DMS 273 (cell line): ENCODE measurements around the gene CFAP119.

Experiments used
- DNase-seq: peaks from one replicate; lab custom pipeline; 2025; ENCODE audit not compliant: unreplicated experiment; lab: John Stamatoyannopoulos, UW

CFAP119 gene

DNA sequence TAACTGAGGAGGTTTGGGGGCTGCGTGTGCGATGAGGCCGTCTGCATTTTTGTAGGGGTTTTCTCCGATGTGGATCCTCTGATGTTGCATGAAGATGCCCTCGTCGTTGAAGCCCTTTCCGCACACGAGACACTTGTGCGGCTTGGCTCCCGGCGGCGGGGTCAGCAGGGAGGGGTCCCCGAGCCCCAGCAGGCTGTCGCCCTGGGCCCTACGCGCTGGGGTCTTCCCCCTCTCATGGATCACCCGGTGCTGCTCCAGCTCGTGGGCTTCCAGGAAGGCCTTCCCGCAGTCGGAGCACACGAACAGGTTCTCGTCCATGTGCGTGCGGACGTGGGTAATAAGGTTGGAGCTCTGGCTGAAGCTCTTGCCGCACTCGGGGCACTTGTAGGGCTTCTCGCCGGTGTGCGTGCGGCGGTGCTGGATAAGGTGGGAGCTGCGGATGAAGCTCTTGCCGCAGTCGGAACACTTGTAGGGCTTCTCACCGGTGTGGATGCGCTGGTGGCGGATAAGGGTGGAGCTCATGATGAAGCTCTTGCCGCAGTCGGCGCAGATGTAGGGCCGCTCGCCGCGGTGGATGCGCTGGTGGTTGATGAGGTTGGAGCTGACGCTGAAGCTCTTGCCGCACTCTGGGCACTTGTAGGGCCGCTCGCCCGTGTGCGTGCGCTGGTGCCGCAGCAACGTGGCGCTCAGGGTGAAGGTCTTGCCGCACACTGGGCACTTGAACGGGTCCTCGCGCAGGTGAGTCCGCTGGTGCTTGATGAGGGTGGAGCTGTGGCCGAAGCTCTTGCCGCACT, 20.8 kb upstream of the CFAP119 start:
- DNase-seq, result no peak

DNA sequence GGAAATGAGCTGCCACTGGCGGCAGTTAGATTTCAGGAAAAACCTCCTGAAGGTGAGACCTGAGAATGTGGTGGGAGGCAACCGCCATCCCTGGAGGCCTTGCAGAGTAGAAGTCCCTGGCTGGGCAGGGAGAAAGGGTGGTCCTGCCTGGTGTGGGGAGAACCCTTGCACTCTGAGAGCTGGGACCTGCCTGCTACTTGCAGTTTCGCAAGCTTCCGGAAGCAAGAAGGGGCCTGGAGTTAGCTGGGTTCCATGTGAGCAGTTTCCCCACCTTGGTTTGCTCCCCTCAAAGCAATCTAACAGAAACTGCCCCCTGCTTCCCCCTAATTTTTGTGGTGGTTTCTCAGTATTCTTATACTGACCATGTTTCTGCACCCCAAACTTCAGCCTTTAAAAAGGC, 18.7 kb upstream of the CFAP119 start:
- no peak for DNase-seq

DNA sequence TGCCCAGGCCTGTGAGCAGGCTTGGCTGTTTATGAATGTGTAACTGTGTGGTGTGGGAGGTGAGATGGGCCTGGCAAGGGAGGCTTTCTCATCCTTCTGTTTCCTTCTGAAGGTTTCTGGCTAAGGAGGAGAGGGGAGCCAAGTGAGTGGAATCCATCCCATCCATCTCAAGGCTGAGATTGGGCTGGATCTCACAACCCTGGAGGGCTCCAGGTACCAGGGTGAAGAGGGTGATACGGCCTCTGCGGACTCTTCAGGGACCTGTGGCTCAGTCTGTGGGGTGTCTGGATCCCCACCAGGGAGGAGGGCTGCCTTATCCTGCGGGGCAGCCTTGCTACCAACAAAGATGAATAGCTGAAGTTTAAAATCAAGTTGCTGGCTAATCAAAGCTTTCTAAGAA, 18.2 kb upstream of the CFAP119 start:
- no peak for DNase-seq

DNA sequence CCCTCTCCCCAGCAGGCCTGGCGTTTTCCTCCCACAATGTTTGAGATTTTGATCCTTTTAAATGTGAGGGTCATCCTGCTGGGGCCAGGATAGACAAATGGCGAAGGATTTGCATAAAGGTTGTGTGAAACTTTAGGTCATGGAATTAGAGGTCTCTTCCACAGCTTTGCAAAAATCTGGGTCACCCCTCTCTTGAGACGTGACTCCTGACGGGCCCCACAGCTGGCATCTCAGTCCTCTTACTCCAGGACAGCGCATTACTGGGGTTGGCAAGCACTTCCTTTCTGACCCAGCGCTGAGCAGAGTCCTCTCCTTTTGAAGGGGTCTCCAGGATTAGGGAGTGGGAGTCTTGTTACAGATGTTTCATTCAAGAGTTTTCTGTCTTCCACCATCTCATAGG, 17.7 kb upstream of the CFAP119 start:
- no peak for DNase-seq

DNA sequence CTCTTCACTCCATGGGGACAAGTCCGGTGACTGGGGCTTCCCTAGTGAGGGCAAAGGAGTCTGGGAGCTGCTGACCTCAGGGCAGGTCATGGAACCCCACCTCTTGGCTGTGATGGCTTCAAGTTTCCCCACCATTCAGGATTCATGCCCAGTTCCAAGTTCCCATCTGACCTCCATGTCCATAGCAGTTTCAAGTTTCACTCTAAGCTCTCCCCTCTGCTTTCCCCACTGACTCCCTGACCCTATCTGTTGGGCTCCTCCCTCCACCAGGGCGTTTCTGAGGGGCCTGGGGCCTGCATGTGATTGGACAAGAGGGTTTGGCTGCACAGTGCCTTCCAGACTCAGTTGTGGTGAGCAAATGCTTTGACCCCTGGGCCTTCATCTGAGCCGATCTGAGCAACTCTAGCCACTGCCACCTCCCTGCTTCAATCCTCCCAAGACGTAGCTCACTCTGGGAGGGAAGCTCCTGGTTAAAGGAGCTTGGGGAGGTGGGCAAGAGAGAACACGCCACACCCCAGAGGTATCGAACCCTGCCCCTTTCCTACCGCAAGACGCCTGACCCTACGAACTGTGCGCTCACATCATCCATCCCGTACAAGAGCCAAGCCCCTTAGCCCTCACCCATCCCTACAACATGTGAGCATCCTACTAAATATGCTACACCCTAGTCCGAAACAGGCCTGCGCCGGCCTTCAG, 16.8 kb upstream of the CFAP119 start:
- DNase-seq, result peak; percentile 45

DNA sequence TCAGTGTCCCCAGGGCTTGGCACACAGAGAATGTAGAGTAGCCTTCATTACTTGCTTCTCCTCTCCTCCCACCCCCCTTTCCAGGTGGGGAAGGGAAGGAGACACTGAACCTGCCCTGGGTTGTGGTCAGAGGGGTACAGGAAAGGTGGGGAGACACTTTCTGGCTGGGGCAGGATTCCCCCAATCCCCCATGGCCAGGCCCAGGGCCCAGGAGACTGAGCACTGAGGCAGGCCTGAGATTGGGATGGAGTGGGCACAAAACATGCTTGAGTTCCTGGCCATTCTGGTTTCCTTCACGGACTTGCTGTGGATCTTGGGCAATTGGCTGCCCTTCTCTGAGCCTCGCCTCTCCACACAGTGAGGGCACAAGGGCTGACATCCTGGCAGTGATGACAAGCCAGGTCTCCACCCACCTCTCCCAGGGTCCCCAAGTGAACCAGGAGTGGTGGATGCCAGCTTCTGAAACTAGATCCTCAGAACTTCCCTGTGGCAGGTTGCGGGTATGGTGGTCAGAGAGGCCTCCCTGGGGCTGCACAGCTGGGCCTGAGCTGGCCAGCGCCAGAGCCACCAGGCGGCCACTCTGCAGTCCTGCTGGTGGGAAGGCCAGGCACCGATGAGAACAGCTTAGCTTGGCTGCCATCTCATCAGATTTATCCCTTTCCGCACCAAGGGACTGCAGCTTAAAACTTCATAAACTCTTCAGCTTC, 15.9 kb upstream of the CFAP119 start:
- DNase-seq, result peak; percentile 56

DNA sequence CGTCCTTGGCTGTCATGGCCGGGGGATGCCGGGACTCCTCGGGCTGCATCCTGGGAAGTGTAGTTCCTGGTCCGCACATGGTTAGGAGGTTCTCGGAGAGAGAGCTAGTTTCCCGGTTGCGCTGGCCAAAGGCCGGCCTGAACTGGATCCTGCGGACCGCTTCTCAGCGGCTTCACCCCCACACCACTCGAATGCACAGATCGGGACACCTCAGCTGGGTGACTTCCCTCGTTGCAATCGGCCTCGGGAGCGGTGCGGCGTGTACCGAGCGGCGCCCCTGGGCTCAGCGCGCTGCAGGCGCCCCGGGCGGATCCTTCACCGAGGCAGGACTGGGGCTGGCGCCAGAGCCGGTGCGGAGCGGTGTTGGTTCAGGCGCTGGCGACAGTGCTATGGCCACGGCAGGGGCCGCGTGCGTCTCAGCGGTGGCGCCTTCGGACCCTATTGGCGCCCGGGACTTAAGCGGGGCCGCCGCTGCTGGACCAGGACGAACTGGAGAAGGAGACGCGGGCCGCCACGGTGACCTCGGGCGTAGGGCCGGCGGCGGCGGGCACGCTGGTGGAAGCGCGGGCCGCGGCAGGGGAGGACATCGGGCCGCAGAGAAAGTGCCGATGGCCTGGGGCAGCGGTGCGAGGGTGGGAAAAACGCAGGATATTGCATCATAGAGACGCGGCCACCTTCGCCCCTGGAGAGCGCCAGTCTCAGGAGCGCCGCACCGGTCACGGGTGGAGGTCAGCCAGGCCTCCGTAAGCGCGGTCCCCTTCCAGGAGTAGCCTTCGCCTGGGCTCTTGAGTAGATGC, 13.7 kb upstream of the CFAP119 start:
- DNase-seq, result peak; percentile 91

DNA sequence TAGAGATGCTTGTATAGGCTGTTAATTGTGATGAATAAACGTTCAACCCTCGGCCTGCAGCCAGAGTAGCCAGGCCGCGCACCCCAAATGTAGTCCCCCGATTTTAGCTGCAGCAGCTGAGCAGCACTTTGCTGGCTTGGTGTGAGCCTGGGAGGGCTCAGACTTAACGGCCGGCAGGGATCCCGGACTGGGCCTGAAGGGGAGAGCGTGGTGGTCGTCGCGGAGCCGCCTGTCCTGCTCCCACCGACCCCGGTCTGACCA, 13.2 kb upstream of the CFAP119 start:
- DNase-seq, result no peak

DNA sequence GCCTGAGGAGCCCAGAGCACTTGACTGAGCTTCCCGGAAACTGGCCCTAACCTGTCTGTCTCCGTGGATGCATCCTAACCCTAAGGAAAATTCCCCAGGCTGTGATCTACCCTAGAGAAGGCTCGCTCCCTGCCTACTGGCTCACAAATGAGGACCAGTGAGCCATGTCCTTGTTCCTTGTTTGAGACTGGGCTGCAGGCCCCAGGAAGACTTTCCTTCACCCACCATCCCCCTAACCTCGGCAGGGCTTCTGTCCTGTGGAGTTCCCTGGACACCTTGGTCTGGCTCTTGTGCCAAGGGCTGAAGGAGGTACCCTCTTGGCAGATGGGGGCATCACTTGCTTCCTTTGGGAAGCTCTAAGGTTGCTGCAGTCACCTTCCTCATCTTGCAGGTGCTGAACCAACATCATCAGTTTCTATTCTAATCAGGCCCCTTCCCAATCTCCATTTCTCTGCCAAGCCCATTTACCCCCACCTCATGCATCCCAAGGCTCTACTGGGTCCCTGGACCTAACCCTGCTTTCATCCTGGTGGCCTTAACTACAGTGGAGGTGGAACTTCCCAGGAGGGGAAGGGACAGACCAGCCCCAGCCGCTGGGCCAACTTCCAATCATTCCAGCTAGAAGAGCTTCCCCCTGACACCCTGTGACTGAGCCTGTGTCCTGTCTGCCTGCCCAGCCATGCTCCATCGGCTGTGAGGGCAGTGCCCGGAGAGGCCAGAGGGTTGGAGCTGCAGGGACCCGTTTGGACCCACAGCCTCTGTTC, 12.7 kb upstream of the CFAP119 start:
- DNase-seq, result no peak

DNA sequence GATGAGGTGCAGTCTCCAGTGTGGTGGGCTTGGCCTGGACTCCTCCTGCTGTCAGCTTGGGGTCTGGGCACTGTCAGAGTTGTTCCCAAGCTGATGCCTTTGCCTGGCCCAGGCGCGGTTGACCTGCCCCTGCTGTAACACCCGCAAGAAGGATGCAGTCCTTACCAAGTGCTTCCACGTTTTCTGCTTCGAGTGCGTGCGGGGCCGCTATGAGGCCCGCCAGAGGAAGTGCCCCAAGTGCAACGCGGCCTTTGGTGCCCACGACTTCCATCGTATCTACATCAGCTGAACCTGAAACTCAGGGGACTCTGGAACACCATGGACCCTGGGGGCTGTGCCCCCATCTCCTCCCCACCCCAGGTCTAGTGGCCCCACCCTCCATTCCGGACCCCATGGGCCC, 12.0 kb upstream of the CFAP119 start:
- DNase-seq, result no peak

DNA sequence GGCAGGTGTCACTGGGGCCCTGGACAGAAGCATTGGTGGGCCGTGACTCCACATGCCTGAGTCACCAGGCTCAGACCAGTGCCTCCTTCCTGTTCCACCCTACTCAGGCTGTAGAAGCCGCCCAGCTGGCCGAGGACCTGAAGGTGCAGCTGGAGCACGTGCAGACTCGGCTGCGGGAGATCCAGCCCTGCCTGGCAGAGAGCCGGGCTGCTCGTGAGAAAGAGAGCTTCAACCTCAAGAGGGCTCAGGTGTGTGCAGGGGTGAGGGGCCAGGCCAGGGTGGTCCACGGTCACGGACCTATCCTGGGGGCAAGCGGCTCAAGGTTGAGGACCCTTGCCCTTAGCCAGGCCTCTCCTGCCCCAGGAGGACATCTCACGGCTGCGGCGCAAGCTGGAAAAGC, 9.9 kb upstream of the CFAP119 start:
- no peak for DNase-seq

DNA sequence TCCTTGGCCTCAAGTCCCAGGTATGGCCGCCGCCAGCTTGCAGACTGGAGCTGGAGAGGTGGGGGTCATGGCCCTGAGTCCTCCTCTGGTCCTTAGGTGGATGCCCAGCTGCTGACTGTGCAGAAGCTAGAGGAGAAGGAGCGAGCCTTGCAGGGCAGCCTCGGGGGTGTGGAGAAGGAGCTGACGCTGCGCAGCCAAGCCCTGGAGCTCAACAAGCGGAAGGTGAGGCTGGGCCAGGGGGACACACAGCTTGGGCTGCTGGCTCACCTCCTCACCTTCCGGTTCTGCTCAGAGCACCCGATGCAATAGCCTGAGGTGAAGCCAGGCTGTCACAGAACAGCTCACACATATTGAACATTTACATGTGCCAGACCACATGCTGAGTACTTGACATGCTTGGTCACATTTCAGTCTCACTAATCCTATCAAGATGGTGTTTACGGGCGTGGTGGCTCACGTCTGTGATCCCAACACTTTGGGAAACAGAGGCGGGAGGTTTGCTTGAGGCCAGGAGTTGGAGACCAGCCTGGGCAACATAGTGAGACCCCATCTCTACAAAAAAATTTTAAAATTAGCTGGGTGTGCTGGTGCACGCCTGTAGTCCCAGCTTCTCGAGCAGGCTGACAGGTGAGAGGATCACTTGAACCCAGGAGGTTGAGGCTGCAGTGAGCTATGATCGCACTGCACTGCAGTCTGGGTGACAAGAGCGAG, 7.7 kb upstream of the CFAP119 start:
- DNase-seq, result no peak

DNA sequence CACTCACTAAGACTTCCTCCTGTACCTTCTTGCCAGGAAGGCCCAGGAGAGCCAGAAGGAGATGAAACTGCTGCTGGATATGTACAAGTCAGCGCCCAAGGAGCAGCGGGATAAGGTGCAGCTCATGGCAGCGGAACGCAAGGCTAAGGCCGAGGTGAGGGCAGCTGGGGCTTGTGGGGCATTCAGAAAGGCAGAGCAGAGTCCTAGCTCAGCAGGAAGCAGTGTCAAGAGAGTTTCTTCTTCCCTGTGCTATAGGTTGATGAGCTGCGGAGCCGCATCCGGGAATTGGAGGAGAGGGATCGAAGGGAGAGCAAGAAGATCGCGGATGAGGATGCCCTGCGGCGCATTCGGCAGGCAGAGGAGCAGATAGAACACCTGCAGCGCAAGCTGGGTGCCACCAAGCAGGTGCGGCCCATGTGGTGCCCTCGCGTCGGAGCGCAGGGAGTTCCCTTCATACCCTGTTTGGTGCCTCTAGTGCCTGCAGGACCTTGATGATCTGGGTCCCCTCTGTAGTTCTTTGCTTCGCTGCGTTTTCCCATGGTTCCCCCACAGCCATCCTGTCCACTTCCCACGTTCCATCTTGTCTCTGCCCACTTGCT, 6.8 kb upstream of the CFAP119 start:
- no peak for DNase-seq

DNA sequence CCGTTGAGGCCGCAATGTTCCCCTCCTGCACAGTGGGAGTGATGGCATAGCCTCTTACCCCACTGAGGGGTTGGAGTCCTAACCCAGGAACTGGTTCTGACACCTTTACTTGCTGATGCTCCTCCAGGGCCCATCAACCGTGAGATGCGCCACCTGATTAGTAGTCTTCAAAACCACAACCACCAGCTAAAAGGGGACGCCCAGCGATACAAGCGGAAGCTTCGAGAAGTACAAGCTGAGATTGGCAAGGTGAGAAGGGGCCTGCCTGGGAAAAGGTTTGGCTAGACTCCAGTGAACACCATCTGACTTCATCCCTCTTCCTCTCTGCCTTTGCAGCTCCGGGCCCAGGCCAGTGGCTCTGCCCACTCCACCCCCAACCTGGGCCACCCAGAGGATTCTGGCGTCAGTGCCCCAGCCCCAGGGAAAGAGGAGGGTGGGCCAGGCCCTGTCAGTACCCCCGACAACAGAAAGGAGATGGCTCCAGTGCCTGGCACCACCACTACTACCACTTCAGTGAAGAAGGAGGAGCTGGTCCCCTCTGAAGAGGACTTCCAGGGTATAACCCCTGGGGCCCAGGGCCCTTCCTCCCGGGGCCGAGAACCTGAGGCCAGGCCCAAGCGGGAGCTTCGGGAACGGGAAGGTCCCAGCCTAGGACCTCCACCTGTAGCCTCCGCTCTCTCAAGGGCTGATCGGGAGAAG, 6.1 kb upstream of the CFAP119 start:
- no peak for DNase-seq

DNA sequence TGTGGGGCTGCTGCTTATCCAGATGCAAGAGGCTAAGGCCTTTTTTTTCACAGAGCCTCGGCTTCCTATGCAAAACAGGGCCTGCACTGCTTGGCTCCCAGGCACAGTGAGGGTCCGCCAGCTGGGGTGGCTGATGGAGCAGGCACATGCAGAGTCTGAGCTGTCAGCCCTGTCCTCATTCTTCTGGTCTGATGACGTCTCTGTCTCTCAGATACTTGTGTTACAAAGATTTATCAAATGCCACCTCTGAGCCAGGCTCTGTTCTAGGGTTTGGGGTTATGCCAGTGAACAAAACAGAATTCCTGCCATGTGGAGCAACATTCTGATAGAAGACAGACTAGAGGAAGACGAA, 5.0 kb upstream of the CFAP119 start:
- no peak for DNase-seq

DNA sequence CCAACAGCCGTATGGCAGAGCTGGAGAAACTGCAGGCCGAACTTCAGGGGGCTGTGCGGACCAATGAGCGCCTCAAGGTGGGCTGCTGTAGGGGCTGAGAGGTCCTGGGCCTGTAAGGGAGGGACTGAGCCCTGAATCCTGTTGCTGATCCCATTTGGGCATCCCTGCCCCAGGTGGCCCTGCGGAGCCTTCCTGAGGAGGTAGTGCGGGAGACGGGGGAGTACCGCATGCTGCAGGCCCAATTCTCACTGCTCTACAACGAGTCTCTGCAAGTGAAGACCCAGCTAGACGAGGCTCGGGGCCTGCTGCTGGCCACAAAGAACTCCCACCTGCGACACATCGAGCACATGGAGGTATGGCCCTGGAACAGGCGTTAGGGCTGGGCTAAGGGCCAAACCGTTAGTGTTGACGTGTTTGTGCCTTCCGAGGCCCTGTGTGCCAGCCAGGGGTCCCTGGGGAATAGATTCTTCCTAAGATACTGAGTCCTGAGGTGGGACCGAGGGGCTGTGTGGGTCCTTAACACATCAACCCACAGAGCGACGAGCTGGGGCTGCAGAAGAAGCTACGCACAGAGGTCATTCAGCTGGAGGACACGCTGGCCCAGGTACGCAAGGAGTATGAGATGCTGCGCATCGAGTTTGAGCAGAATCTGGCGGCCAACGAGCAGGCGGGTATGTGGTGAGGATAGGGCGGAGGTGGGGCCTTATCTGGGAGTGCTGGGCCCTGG, 4.5 kb upstream of the CFAP119 start:
- no peak for DNase-seq

DNA sequence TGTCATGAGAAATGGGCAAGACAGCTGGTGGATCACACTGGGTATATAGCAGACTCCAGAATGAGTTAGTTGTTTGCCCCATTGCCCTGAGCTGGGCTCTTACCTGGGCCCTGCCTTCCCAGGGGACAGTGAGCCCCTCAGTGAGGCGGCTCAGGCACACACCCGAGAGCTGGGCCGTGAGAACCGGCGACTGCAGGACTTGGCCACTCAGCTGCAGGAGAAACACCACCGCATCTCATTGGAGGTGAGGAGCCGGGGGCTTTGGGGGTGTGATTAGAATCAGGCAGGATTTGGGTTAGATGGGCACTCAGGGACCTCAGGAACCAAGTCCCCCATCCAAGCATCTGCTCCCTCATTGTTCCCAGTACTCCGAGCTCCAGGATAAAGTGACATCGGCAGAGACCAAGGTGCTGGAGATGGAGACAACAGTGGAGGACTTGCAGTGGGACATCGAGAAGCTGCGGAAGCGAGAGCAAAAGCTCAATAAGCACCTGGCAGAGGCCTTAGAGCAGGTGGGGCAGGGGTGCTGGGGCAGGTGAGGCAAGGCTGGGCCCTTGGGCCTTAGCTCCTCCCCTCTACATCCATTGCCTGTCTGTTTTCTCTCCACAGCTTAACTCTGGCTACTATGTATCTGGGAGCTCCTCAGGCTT, 3.1 kb upstream of the CFAP119 start:
- no peak for DNase-seq

DNA sequence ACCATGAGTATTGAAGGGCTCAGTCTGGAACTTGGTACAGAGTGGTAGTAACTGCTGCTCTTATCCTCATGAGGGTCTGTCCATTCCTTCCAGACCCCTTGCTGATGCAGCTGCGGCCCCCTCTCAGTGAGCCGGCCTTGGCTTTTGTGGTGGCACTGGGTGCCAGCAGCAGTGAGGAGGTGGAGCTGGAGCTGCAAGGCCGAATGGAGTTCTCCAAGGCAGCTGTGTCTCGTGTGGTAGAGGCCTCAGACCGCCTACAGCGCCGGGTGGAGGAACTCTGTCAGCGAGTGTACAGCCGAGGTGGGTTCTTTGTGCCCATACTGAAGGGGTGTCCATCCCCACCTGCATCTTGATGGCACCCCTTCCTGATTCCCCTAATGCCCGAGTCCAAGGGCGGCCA, 2.2 kb upstream of the CFAP119 start:
- no peak for DNase-seq
